Glomerular visceral epithelial cell (primary cell): ENCODE results near the gene TMEM239.
A peak's percentile ranks its signal among the peaks of the same experiment; 100 is the strongest.
"Not testable (repeated sequence)": the region's sequence is repeated elsewhere in the genome, so short reads cannot be mapped to it uniquely, and the experiment has no call there.

Experiments used
- DNase-seq: peaks from one replicate; pipeline ENCODE4 v3.0.0-alpha.2; 2016; ENCODE audit errors: extremely low spot score

TMEM239 gene

DNA sequence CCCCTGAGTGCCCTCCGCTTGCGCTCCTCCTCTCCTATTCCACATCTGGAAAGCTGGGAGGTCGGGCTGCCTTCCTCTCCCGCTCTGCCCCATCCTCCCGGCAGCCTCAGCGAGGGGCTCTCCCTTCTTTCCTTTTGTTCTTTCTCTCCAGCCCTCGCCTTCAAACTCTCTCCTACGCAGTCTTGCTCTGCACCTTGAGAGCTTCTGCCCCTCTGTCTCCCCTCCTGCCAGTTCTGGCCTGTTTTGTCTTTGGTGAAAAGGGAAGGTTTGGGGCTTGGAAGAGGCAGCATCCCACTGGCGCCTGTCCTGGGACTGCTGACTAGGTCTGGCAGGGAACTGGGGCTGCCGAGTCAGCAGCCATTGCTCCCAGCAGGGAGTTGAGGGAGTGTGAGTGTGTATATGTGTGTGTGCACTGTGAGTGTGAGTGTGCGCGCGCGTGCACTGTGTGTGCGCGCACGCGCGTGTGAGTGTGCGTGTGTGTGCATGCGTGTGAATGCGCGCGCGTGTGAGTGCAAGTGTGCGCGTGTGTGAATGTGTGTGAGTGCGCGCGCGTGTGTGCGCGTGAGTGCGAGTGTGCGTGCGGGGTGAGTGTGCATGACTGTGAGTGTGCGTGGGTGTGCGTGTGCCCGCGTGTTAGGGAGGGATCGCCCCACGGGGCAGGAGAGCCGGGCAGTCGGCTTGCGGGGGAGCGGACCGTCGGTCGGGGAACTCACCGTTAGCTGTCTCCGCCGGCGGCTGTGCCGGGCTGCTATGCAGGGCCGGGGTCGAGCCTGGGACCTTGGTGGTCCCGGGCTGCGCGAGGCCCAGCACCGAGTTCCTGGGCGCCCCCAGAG lies 16.3 kb upstream of the TMEM239 start:
- DNase-seq = no peak

DNA sequence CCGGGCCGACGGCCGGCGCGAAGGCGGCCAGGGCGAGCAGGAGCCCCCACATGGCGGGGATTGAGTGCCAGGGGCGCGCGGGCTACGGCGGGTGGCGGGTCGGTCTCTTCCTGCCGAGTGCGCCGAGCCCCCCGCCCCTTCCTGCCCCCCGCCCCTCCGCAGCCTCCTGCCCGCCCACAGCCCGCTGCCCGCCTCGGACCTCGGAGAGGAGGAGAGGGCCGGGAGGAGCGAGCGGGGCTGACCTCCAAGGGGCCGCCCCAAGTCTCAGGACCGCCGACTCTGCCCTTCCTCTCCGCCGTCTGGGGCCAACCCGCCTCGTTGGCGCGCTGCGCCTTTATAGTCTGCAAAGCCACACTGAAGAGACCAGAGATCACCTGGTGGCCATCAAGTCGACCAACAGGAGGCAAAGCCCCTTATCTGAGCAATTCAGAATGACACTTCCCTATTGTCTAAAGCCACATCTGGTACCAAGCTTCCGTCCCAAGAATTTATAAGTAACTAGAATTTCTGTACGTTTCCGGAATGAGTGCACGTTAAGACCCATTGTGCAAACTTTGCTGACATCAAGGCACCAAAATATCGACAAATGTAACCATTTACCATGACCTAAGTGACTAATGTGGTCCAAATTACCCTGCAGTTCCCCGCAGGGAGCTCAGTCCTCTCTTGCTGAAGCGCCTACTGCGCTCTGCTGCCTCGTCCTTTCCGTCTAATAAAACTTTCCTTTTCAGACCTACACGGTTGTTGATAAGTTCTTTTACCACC lies 15.5 kb upstream of the TMEM239 start, which contains the start of gene CPXM1:
TSS of gene CPXM1 (minus strand) at position 107 of the 765 bp plus-strand sequence. CDS start at position 52, 55 bp downstream.
- no peak for DNase-seq

DNA sequence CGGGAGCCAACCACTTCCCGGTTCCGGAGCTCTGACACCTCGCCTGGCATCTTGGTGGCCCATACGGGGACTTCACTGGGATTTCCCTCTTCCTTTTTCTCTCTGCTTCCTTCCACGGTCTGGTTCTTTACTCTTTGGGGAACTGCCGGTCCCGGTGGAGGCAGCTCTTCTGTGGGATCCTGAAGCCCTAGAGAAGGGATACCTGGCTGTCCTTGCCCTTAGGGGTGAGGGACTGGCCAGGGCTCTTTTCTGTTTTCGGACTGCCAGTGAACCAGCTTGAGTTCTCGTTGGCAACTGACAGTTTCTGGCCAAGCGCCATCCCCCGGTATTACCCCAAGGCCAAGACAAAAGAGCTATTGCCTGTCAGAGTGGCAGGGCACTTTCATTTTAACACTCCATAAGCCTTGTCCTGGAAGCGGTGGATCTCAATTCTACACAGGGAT lies 14.9 kb upstream of the TMEM239 start:
- DNase-seq = no peak

DNA sequence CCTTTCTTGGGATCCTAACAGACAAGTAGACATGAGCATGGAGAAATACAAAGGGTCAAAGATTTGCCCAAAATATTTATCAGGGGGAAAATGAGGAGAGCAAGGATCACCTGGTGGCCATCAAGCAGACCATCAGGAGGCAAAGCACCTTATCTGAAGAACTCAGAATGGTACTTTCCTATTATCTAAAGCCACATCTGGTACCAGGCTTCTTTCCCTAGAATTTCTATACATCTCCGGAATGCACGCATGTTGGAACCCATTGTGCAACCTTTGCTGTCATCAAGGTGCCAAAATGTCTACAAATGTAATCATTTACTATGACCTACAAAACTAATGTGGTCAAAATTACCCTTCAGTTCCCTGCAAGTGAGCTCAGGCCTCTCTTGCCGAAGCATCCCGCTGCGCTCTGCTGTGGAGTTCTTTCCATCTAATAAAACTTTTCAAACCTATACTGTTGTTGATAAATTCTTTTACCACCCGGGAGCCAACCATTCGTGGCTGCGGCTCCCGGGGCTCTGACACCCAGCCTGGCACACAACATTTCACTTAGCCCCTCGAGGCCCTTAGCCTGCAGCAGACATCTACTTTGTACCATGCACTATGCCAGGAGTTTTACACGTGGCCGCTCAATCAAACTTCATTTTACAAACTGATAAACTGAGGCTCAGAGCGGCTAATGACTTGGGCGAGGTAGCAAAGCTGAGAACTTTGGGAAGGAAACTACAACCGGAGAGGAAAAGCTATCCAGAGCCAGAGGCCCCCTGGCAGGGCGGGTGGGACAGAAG lies 11.9 kb upstream of the TMEM239 start:
- DNase-seq = no peak

DNA sequence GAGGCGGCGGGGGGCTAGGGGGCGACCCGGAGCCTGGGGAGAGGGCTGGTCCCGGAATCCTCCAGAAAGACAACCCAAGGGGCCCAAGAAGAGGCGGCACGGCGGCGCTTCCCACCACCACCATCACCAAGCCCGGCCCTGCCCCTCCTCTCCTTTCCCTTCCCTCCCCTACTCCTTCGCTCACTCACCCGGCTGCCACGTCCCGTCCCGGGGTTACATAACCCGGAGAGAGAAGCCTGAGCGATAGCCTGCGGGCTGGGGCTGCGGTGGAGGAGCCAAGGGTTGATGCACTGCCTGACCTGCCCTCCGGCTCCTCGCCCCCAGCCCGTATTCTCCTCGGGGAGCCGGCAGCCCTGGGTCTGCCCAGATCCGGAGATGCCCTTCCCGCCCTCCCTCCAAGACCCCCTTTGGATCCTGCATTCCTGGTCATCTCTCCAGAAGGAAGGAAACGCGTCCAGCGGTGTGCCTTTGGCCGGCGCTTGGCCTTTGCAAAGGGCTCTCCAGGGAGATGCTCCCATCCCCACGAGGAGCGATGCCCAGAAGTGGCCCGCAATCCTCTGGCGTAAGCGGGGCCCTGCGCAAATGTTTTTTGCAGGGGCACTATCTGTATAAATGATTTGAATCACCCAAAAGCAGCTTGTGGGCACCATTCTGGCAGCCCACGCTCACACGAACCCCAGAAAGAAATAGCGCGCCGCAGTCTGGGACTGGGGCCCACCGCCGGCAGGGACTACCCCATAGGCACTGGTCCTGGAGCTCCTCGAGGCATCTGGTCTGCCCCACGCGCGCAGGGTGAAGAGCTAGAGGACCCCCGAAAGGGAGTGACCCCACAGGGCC lies 11.1 kb upstream of the TMEM239 start:
- no peak for DNase-seq

DNA sequence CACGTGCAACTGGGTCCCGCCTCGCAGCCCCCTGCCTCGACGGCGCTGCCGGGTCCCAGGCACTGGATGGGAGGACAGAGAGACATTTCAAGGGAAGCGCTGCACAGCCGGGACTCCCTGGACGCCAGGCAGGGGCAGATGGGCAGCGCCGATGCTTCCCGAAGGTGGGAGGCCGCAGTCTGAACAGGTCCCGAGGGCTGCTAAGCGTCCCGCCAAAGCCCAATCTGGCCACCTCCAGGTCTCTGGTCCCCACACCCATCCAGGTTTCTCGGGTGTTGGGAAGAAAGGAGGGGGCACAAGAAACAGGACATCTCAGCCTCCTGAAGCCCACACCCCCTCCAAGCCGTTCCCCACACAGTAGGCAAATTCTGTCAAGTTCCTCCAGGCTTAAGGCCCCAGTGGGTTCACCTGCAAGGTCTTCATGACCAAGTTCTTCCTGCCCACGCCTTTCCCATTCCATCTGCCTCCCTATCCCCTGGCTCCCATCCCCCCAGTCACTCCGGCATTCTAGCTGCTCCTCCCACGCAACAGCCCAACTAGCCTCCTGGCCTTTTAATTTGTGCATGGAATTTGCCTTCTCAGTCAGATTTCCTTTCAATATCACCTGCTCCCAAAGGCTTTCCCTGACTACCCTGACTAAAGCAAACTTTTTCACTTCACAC lies 10.3 kb upstream of the TMEM239 start:
- DNase-seq = no peak

DNA sequence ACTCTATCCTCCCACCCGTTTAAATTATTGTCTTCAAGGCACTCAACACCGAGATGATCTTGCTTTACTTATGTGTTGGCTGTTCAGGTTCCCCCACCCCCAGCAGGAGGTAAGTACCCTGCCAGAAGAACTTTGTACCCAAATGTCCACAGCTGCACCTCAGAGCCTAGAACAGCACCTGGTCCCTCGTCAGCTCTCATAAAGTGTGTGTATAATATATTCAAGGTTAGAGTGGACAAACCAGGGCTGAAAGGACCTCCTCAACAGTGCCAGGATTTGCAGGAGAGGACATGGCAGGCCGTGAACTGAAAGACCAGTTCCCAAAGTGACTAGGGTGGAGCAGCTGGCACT lies 9.8 kb upstream of the TMEM239 start:
- DNase-seq = no peak

DNA sequence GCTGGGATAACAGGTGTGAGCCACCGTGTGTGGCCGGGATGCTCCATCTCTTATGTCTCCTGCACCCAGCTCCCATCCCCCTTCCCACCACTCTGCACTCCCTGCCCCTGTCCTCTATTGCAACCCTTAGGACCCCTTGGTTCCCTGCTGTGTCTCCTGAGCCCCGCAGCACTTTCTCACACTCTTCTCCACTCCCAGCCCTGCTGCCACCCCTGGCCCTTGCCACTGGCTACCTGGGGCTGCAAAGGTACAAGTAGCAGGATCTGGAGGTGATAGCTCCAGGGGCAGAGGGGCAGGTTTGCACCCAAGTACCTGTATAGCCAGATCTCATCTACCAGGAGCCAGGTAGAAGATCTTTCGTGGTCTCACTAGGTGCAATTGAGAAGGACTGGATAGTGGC lies 9.1 kb upstream of the TMEM239 start:
- DNase-seq = no peak

DNA sequence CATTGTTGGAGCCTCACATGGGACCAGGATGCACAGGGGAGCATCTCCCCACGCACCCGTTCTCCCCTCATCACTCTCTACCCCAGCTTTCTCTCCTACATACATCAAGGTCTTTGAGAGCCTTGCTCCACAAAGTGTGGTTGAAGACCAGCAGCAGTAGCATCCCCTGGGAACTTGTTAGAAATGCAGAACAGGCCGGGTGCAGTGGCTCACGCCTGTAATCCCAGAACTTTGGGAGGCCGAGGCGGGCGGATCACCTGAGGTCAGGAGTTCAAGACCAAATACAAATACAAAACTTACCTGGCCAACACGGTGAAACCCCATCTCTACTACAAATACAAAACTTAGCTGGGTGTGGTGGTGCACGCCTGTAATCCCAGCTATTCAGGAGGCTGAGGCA lies 8.2 kb upstream of the TMEM239 start:
- not testable (repeated sequence) for DNase-seq

DNA sequence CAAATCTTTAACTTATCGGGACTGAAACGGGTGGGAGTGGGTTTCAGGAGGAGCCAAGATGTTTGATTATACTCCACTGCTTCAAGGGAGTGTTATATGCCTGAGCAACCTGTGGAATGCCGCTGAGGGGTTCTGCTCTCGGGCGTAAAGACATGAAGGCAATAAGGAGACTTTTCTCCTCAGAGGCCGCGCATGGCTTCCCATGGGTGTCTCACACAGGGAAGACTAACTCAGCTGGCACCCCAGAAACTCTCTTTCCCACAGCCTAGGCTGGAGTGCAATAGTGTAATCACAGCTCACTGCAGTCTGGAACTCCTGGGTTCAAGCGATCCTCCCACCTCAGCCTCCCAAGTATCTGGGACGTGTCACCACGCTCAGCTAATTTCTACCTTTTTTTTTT lies 6.5 kb upstream of the TMEM239 start:
- DNase-seq = peak; percentile 27

DNA sequence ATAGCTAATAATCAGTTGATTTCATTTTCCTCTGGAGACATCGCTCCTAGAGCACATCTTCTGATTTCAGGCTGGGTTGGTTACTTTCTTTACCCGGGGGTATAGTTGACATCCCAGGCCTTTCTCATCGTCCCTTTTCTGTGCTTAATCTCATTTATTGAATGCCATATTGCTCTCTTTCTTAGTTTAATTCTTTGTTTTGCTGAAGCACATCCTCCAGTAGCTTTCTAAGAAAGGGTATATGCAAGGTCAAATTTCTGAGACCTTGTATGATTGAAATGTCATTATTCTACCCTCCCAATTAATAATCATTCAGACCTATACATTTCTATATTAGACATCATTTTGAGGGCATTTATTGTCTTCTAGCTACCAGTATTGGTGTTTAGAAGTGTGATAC lies 4.0 kb upstream of the TMEM239 start:
- no peak for DNase-seq

DNA sequence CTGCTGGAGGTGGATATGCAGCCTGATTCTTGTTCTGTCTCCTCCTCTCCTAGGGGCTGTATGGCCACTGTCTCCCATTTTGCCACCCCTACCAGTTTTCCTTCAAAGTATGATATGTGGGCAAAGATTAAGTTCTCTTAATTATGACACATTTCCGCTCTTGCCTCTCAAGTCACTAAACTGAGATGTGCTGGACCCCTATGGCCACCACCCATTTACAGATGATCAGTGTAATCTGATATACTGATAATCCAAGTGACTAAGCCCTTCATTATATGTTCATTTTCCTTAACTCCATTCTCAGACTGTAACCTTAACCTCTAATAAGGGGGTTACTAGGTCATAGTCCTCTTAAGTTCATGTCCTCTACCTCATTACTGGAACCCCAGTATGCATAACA lies 2.1 kb upstream of the TMEM239 start:
- DNase-seq = no peak

DNA sequence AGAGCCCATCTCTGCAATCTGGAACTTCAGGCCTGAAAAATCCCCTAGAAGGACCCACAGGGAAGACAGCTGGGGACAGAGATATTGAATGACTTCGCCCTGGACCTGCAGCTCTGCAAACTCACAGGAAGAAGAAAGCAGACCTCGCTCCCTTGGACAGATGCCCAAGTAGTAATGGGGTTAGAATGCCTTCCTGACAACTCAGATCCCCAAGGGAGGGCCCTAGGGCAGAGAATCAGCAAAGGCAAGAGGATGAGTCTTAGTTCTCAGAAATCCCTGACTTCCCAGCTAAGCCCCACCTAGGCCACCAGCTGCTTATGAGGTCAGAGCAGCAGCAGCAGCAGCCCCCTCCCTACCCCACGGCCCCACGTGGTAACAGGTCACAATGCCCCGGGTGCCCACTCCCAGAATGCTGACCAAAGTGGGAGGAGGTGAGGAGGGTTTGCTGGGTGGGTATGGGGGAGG lies 1.5 kb upstream of the TMEM239 start, which contains the start of gene C20orf141:
TSS of gene C20orf141 (plus strand) at position 401 of the 465 bp plus-strand sequence. CDS start 198 bp downstream, outside the sequence.
- peak; percentile 93 for DNase-seq

DNA sequence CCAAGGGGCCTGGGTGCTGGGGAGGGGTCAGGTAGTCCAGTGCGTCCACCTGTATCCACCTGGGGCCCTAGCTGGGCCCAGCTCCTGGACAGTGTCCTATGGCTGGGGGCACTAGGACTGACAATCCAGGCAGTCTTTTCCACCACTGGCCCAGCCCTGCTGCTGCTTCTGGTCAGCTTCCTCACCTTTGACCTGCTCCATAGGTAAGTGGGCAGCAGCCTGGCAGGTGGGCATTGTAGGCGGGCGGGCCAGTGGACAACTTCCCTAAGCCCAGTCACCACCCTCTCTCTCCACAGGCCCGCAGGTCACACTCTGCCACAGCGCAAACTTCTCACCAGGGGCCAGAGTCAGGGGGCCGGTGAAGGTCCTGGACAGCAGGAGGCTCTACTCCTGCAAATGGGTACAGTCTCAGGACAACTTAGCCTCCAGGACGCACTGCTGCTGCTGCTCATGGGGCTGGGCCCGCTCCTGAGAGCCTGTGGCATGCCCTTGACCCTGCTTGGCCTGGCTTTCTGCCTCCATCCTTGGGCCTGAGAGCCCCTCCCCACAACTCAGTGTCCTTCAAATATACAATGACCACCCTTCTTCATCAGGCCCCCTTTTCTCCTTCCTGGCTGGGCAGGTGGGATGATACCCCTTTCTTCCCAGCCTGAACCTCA lies 793 bp upstream of the TMEM239 start:
- DNase-seq = no peak

DNA sequence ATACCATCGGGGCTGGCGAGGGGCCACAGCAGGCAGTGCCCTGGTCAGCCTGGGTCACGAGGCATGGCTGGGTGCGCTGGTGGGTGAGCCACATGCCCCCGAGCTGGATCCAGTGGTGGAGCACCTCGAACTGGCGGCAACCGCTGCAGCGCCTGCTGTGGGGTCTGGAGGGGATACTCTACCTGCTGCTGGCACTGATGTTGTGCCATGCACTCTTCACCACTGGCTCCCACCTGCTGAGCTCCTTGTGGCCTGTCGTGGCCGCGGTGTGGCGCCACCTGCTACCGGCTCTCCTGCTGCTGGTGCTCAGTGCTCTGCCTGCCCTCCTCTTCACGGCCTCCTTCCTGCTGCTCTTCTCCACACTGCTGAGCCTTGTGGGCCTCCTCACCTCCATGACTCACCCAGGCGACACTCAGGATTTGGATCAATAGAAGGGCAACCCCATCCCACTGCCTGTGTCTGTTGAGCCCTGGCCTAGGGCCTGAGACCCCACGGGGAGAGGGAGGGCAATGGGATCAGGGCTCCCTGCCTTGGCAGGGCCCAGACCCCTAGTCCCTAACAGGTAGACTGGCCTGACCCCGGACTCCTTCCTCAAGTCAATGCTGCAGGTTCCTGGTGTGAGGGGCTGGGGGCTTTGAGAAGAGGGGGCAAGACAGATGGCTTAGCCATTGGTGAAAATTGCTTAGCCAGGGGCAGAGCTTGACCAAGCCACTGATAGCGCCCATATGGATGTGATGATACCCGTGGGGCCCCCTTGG lies 598 bp downstream of the TMEM239 start:
- DNase-seq = no peak

DNA sequence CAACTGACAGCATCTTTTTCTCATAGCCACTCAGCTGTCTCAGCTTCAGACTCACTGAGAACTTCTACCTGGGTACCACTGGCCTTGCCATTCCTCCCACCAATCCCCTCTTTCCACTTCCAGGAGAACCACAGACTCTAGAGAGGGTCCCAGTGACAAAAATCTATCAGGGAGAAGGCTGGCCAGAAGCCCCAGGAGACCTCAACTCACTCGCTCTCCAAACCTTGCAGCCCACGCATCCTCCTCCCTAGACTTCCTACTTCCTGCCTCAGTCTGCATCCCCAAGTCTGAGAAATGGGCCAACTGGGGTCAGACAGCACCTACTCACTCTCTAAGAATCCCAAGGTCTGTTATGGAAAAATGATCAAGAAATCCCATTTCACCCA lies 1.2 kb downstream of the TMEM239 start:
- DNase-seq = no peak

DNA sequence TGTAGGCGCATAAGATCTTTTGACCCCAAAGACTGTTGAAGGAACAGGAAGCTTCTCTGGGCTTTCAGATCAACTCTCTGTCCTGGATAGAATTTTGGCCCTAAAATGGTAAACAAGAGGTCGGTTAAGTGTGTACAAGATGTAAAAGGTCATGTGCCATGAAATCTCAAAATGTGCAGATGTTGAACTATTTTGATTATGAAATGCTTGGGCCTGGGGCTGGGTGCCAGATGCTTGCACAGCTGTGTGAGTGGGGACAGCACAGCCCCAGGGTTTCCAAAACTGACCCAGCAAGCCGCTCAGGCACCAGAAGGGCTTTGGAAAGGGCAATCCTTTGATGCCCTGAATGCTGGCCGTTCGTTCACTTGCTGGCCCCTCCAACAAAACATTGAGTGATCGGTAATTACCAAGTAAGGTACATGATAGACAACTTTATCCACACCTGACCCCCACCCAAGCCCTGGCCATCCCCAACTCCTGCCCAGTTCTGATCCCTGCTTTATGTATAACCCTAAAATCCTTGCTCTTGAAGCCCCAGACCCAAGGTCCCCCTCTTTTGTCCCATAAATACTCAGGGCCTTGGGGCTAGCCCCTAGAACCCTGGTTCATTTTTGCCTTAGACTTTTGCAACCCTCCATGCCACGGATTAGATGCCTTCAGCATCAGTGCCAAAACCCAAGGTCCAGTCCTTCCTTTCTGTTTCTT lies 1.9 kb downstream of the TMEM239 start:
- DNase-seq = no peak

DNA sequence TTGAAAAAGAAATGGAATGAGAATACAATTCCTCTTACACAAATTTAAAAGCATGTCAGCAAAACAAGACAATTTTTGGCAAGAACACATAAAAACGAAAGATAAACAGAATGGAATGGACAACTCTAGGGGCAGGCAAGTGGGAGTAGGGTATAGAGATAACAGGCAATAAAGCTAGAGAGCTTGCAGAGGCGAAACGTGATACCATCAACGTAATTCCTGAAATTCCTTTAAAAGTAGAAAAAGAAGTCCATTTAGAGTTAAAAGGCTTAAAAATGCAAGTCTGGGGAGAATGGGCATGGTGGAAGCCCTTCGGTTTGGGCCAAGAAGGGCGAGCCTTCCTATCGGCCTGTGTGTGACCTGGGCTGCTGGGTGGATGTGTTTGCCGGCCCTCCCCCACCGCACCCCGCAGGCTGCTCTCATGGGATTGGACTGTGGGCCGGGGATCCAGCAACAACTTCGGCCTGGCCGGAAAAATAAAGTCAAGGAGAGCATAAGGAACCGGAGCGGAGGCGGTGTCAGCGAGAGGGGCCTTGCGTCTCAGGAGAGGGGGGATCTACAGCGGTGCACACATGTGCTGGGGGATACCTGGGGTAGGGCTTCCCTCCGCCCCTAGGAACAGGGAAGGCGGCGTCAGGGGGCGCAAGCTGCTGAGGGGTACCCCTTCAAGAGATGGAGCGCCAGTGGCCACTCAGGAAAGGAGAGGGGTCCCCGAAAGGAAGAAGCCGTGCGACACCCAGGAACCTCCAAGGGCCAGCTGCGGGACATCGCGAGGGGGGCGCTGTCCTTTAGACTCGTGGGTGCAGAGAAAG lies 4.1 kb downstream of the TMEM239 start:
- DNase-seq = no peak
